ENCODE data around the gene NPR3.

The NPR3 gene

GRCh38 chr5:32814141-32814540, 103.0 kb downstream of the NPR3 start:
- no peak for DNase-seq

GRCh38 chr5:32814620-32815019, 103.5 kb downstream of the NPR3 start:
- no peak for DNase-seq

- DNase-seq = no peak
Observed at GRCh38 chr5:32827981-32828380, 116.9 kb downstream of the NPR3 start.

GRCh38 chr5:32828492-32828891, 117.4 kb downstream of the NPR3 start:
- no peak for DNase-seq

- no peak for DNase-seq
Observed at GRCh38 chr5:32831624-32832023, 120.5 kb downstream of the NPR3 start.

GRCh38 chr5:32833127-32833526, 122.0 kb downstream of the NPR3 start:
- DNase-seq = no peak

GRCh38 chr5:32833663-32834062, 122.5 kb downstream of the NPR3 start:
- no peak for DNase-seq

GRCh38 chr5:32834251-32834650, 123.1 kb downstream of the NPR3 start:
- DNase-seq = no peak

GRCh38 chr5:32836176-32836575, 125.1 kb downstream of the NPR3 start:
- no peak for DNase-seq

GRCh38 chr5:32837211-32837610, 126.1 kb downstream of the NPR3 start:
- no peak for DNase-seq

GRCh38 chr5:32839106-32839505, 128.0 kb downstream of the NPR3 start:
- DNase-seq = no peak

- no peak for DNase-seq
Observed at GRCh38 chr5:32840606-32841005, 129.5 kb downstream of the NPR3 start.
